ENCODE results near the gene SAE1.

DNA sequence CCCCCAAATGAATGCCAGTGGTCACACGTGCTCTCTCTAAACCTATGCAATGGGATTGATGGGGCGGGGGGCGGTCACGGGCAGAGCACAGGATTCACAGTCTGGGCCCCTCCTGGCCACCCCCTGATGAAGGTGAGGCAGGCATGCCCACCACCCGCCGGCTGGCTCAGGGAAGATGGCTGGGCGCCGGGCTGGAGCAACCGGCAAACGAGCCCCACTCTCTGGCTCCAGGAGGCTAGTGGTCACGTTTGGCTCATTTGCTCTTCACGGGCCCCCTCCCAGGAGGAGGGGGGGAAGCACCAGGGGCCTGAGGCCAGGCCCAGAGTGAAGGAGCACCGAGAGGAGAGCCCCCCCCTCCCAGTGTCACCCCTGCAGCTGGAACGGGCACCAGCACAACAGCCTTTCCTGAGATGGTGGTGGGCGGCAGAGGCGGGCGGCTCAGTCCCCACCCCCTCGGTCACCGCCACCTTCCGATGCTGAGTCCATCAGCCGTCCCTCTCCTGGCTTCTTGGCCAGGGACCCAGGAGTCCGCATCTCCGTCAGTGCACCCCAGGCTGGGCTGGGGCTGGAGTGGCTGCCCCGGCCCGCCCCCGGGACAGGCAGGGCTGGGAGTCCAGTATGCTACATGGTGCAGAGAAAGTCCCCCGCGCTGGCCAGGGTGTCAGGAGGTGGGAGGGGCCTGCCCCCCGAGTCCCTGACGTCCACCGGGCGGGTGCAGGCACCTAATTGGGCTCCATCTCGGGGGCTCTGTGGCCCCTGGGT is 90.6 kb downstream of the SAE1 start:
- TF ChIP-seq CEBPB (IDR thresholded peaks at IDR 0.05) (no peak), TP53 (CRISPR knock-in tag; IDR thresholded peaks at IDR 0.05) (no peak), REST (IDR thresholded peaks at IDR 0.05) (no peak)
- TF ChIP-seq, protein P1, sequence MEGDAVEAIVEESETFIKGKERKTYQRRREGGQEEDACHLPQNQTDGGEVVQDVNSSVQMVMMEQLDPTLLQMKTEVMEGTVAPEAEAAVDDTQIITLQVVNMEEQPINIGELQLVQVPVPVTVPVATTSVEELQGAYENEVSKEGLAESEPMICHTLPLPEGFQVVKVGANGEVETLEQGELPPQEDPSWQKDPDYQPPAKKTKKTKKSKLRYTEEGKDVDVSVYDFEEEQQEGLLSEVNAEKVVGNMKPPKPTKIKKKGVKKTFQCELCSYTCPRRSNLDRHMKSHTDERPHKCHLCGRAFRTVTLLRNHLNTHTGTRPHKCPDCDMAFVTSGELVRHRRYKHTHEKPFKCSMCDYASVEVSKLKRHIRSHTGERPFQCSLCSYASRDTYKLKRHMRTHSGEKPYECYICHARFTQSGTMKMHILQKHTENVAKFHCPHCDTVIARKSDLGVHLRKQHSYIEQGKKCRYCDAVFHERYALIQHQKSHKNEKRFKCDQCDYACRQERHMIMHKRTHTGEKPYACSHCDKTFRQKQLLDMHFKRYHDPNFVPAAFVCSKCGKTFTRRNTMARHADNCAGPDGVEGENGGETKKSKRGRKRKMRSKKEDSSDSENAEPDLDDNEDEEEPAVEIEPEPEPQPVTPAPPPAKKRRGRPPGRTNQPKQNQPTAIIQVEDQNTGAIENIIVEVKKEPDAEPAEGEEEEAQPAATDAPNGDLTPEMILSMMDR (IDR thresholded peaks at IDR 0.05): no peak
